ENCODE results near the gene SEMA6B.
"Not testable (repeated sequence)": the region's sequence is repeated elsewhere in the genome, so short reads cannot be mapped to it uniquely, and the experiment has no call there.

The SEMA6B gene

GRCh38 chr19:4559569-4559968 is at the start of gene SEMA6B:
SEMA6B (minus strand) TSS chr19:4559684; CDS start chr19:4558457, 1,227 bp downstream.
- peak in 3 of 56 donors; percentile 4 to 16 (median 11) for DNase-seq

GRCh38 chr19:4606921-4607678 is 47.6 kb upstream of the SEMA6B start:
- peak in 33 of 56 donors; percentile 3 to 66 (median 41) for DNase-seq

- DNase-seq = no peak
Measured at GRCh38 chr19:4606181-4606580, 46.7 kb upstream of the SEMA6B start.

GRCh38 chr19:4604912-4605311 is 45.4 kb upstream of the SEMA6B start:
- DNase-seq = no peak

GRCh38 chr19:4602915-4603314 is 43.4 kb upstream of the SEMA6B start:
- DNase-seq = no peak

- DNase-seq = no peak
Measured at GRCh38 chr19:4602173-4602788, 42.8 kb upstream of the SEMA6B start.

- DNase-seq = no peak
Measured at GRCh38 chr19:4600893-4601292, 41.4 kb upstream of the SEMA6B start.

- DNase-seq = no peak
Measured at GRCh38 chr19:4600082-4600481, 40.6 kb upstream of the SEMA6B start.

- no peak for DNase-seq
Measured at GRCh38 chr19:4598712-4599111, 39.2 kb upstream of the SEMA6B start.

GRCh38 chr19:4597975-4598671 is 38.6 kb upstream of the SEMA6B start:
- DNase-seq = peak in 1 of 56 donors; percentile 43

- DNase-seq = peak in 1 of 56 donors; percentile 8
Measured at GRCh38 chr19:4597278-4597974, 37.9 kb upstream of the SEMA6B start.

GRCh38 chr19:4596033-4596904 is 36.8 kb upstream of the SEMA6B start:
- no peak for DNase-seq

- not testable (repeated sequence) for DNase-seq
Measured at GRCh38 chr19:4595158-4595557, 35.7 kb upstream of the SEMA6B start.

- no peak for DNase-seq
Measured at GRCh38 chr19:4594201-4594600, 34.7 kb upstream of the SEMA6B start.

GRCh38 chr19:4593409-4593851 is 33.9 kb upstream of the SEMA6B start:
- no peak for DNase-seq

GRCh38 chr19:4592445-4592844 is 33.0 kb upstream of the SEMA6B start:
- DNase-seq = no peak

- DNase-seq = no peak
Measured at GRCh38 chr19:4591320-4591719, 31.8 kb upstream of the SEMA6B start.

GRCh38 chr19:4590559-4590958 is 31.1 kb upstream of the SEMA6B start:
- DNase-seq = no peak

GRCh38 chr19:4589579-4590410 is 30.3 kb upstream of the SEMA6B start:
- DNase-seq = no peak

GRCh38 chr19:4588291-4588761 is 28.8 kb upstream of the SEMA6B start:
- no peak for DNase-seq
